ENCODE results near the gene P2RY2. TPM values are rescaled to one million over a fixed set of nuclear protein-coding genes. Genes with fewer than 3 reads are reported as not detected.

The P2RY2 gene
- total and polyA plus RNA-seq, 4 donors = 0.10 to 0.99 (median 0.11) TPM; not detected in 1

DNA sequence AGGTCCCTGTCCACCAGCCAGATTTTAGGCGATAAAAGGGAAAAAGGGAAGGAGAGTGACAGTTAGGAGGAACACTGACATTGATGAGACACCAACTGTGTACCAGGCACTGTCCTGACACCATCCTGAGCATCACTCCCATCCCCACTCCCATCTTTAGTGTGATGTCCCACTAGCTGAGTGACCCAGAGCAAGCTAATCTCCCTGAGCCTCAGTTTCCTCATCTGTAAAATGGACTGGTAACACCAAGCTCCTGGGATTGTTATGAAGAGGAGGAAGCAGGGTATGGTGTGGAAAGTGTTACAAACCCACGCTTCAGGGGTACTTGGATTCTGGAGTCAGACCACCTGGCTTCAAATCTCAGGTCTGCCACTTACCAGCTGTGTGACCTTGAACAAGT, 45.6 kb downstream of the P2RY2 start:
- H3K27ac ChIP-seq (ENCODE audit: low read depth, low read length) = no peak overlapping the region
- H3K4me3 ChIP-seq (ENCODE audit: low read depth, low read length) = no peak overlapping the region
- no peaks in the 10 kb centered on the region for H3K9me3 ChIP-seq (ENCODE audit: control insufficient read depth, insufficient read depth, low read length)
- whole genome bisulfite sequencing (ENCODE audit: insufficient coverage) = 100% methylated on average over 1 of the region's 2 CpGs
- H3K4me1 ChIP-seq (ENCODE audit: control insufficient read depth, insufficient read depth, low read length) = peaks cover 6% of the 10 kb centered on the region
- DNase-seq (ENCODE audit: low read depth in 4 of 6, low spot score in 6 of 6) = no peak
- H3K27me3 ChIP-seq (ENCODE audit: control insufficient read depth, insufficient read depth, low read length) = peaks cover 20% of the 10 kb centered on the region
- H3K36me3 ChIP-seq (ENCODE audit: control insufficient read depth, insufficient read depth, low read length) = no peaks in the 10 kb centered on the region

GRCh38 chr11:73265278-73265810, 47.3 kb downstream of the P2RY2 start:
- Histone ChIP-seq H3K36me3 (ENCODE audit: control insufficient read depth, insufficient read depth, low read length) (no peaks in the 10 kb centered on the region), H3K4me1 (ENCODE audit: control insufficient read depth, insufficient read depth, low read length) (peaks cover 6% of the 10 kb centered on the region), H3K9me3 (ENCODE audit: control insufficient read depth, insufficient read depth, low read length) (no peaks in the 10 kb centered on the region), H3K27me3 (ENCODE audit: control insufficient read depth, insufficient read depth, low read length) (peaks cover 20% of the 10 kb centered on the region), H3K4me3 (ENCODE audit: low read depth, low read length) (no peak overlapping the region), H3K27ac (ENCODE audit: low read depth, low read length) (no peak overlapping the region)
- 86% methylated on average over 2 of the region's 4 CpGs for WGBS (ENCODE audit: insufficient coverage)
- DNase-seq (ENCODE audit: low read depth in 4 of 6, low spot score in 6 of 6) = no peak

GRCh38 chr11:73265853-73266645, 48.0 kb downstream of the P2RY2 start:
- 67% methylated on average over 3 of the region's 3 CpGs for WGBS (ENCODE audit: insufficient coverage)
- no peaks in the 10 kb centered on the region for H3K9me3 ChIP-seq (ENCODE audit: control insufficient read depth, insufficient read depth, low read length)
- H3K36me3 ChIP-seq (ENCODE audit: control insufficient read depth, insufficient read depth, low read length) = no peaks in the 10 kb centered on the region
- H3K4me1 ChIP-seq (ENCODE audit: control insufficient read depth, insufficient read depth, low read length) = peaks cover 6% of the 10 kb centered on the region
- peaks cover 20% of the 10 kb centered on the region for H3K27me3 ChIP-seq (ENCODE audit: control insufficient read depth, insufficient read depth, low read length)
- no peak overlapping the region for H3K27ac ChIP-seq (ENCODE audit: low read depth, low read length)
- DNase-seq (ENCODE audit: low read depth in 4 of 6, low spot score in 6 of 6) = no peak
- no peak overlapping the region for H3K4me3 ChIP-seq (ENCODE audit: low read depth, low read length)

- DNase-seq (ENCODE audit: low read depth in 4 of 6, low spot score in 6 of 6) = no peak
- Histone ChIP-seq H3K4me3 (ENCODE audit: low read depth, low read length) (no peak overlapping the region), H3K27ac (ENCODE audit: low read depth, low read length) (no peak overlapping the region), H3K9me3 (ENCODE audit: control insufficient read depth, insufficient read depth, low read length) (no peaks in the 10 kb centered on the region), H3K36me3 (ENCODE audit: control insufficient read depth, insufficient read depth, low read length) (no peaks in the 10 kb centered on the region), H3K27me3 (ENCODE audit: control insufficient read depth, insufficient read depth, low read length) (peaks cover 20% of the 10 kb centered on the region), H3K4me1 (ENCODE audit: control insufficient read depth, insufficient read depth, low read length) (peaks cover 6% of the 10 kb centered on the region)
- 88% methylated on average over 4 of the region's 4 CpGs for WGBS (ENCODE audit: insufficient coverage)
These were observed 48.6 kb downstream of the P2RY2 start for GRCh38 chr11:73266646-73267020.

DNA sequence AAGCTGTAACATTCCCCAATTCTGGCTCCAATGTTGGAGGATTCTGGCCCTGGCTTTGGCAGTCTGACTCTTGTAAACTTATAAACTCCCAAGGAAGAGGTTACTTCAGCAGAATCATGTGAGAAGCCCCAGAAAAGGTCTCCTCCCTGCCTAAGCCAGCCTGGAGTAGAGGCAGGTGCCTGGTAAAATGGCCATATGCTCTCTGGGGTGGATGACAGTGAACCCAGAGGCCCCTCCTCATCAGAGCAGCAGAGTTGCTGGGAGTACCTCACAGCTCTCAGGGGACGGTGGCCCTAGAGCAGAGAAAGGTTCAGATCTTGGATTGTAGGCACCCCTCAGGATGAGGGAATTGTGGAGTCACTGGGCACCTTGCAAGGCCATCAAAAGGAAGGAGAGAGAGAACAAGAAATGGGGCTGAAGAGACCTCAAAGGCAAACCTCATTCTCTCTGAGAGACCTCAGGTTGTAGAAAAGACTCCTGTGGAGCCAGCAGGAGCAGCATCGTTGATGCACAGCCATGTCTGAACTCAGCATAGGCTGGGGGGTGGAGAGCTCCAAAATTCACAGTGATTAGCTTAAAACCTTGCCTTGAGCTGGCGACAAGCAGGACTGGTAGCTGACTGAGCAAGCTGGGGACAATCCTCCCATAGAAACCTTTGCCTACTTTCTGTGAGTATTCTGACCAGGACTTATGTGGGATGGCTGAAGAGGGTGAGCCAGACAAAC, 49.2 kb downstream of the P2RY2 start:
- no peak for DNase-seq (ENCODE audit: low read depth in 4 of 6, low spot score in 6 of 6)
- WGBS (ENCODE audit: insufficient coverage) = 57% methylated on average over 2 of the region's 3 CpGs
- no peaks in the 10 kb centered on the region for H3K9me3 ChIP-seq (ENCODE audit: control insufficient read depth, insufficient read depth, low read length)
- peaks cover 6% of the 10 kb centered on the region for H3K4me1 ChIP-seq (ENCODE audit: control insufficient read depth, insufficient read depth, low read length)
- no peaks in the 10 kb centered on the region for H3K36me3 ChIP-seq (ENCODE audit: control insufficient read depth, insufficient read depth, low read length)
- H3K4me3 ChIP-seq (ENCODE audit: low read depth, low read length) = no peak overlapping the region
- no peak overlapping the region for H3K27ac ChIP-seq (ENCODE audit: low read depth, low read length)
- H3K27me3 ChIP-seq (ENCODE audit: control insufficient read depth, insufficient read depth, low read length) = peaks cover 20% of the 10 kb centered on the region

DNA sequence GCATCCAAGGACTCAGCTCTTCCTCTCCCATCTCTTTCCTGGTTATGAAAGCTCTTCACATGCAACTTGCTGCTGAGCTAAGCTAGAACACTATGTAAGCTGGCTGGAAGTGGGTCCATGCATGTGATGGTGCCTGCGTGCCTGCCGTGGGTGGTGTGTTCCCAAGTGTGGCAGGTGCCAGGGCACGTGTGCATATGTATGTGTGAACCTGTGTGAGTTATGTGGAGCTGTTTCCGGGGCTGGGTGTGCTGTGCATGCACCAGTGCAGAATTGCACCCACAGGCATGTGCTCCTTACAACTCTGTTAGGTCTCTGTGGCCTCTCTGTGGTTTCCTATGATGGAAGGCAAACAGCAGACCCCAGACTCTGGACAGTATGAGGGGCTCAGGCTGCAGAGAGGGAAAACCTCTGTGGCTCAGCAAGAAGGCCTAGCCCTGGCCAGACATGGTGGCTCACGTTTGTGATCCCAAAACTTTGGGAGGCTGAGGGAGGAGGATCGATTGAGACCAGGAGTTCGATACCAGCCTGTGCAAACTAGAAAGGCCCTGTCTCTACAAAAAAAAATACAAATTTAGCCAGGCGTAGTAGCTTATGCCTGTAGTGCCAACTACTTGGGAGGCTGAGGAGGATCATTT, 49.9 kb downstream of the P2RY2 start:
- WGBS (ENCODE audit: insufficient coverage) = 90% methylated on average over 5 of the region's 8 CpGs
- Histone ChIP-seq H3K4me3 (ENCODE audit: low read depth, low read length) (no peak overlapping the region), H3K9me3 (ENCODE audit: control insufficient read depth, insufficient read depth, low read length) (no peaks in the 10 kb centered on the region)

DNA sequence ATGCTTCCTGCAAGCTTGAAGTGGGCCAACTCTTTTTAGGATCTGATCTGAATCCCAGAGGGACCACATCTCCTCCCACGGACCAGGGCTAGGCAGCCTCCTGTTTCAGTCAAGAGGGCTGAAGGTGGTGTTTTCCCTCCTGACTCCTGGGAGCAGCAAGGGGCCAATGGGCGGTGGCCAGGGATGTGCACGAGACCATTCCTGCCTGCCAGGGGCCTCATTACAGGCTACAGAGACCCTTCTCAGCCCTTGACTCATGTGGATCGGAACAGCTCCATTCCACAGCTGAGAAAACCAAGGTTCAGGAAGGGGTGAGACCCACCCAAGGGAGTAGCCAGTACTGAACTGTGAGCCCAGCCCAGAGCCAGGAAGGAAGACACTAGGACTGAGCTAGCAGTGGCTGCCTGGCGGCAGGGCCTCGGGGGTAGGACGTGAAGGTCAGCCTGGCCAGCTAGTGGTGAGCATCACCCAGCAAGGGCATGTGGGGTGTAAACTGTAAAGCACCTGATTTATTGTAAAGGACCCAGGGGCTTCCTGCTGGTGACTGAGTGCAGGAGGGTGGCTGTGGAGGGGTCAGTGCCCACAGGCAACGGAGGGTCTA, 50.7 kb downstream of the P2RY2 start:
- no peak for DNase-seq (ENCODE audit: low read depth in 4 of 6, low spot score in 6 of 6)
- WGBS (ENCODE audit: insufficient coverage) = 87% methylated on average over 8 of the region's 8 CpGs
- Histone ChIP-seq H3K27me3 (ENCODE audit: control insufficient read depth, insufficient read depth, low read length) (peaks cover 20% of the 10 kb centered on the region), H3K4me1 (ENCODE audit: control insufficient read depth, insufficient read depth, low read length) (peaks cover 6% of the 10 kb centered on the region), H3K27ac (ENCODE audit: low read depth, low read length) (no peak overlapping the region), H3K36me3 (ENCODE audit: control insufficient read depth, insufficient read depth, low read length) (no peaks in the 10 kb centered on the region), H3K9me3 (ENCODE audit: control insufficient read depth, insufficient read depth, low read length) (no peaks in the 10 kb centered on the region), H3K4me3 (ENCODE audit: low read depth, low read length) (no peak overlapping the region)

More for the DNA sequence above, 49.9 kb downstream of the P2RY2 start:
- H3K27me3 ChIP-seq (ENCODE audit: control insufficient read depth, insufficient read depth, low read length) = peaks cover 20% of the 10 kb centered on the region
- H3K4me1 ChIP-seq (ENCODE audit: control insufficient read depth, insufficient read depth, low read length) = peaks cover 6% of the 10 kb centered on the region
- DNase-seq (ENCODE audit: low read depth in 4 of 6, low spot score in 6 of 6) = no peak
- H3K36me3 ChIP-seq (ENCODE audit: control insufficient read depth, insufficient read depth, low read length) = no peaks in the 10 kb centered on the region
- H3K27ac ChIP-seq (ENCODE audit: low read depth, low read length) = no peak overlapping the region

GRCh38 chr11:73269459-73270015, 51.5 kb downstream of the P2RY2 start:
- Histone ChIP-seq H3K27me3 (ENCODE audit: control insufficient read depth, insufficient read depth, low read length) (peaks cover 12% of the 10 kb centered on the region), H3K36me3 (ENCODE audit: control insufficient read depth, insufficient read depth, low read length) (no peaks in the 10 kb centered on the region), H3K27ac (ENCODE audit: low read depth, low read length) (no peak overlapping the region), H3K4me3 (ENCODE audit: low read depth, low read length) (no peak overlapping the region), H3K4me1 (ENCODE audit: control insufficient read depth, insufficient read depth, low read length) (peaks cover 2% of the 10 kb centered on the region), H3K9me3 (ENCODE audit: control insufficient read depth, insufficient read depth, low read length) (no peaks in the 10 kb centered on the region)
- no peak for DNase-seq (ENCODE audit: low read depth in 4 of 6, low spot score in 6 of 6)
- WGBS (ENCODE audit: insufficient coverage) = 76% methylated on average over 4 of the region's 7 CpGs
